ENCODE data around the gene PRPF38A.

Gene PRPF38A

GRCh38 chr1:52463891-52464290 lies 59.5 kb downstream of the PRPF38A start:
- Mint-ChIP-seq H3K27me3 (no peaks in the 10 kb centered on the region), H3K36me3 (ENCODE audit: low read depth) (peaks cover 17% of the 10 kb centered on the region), H3K27ac (no peak overlapping the region), H3K9me3 (no peaks in the 10 kb centered on the region), H3K4me1 (ENCODE audit: low read depth) (no peaks in the 10 kb centered on the region), H3K4me3 (no peak overlapping the region)

- Mint-ChIP-seq H3K4me3 (no peak overlapping the region), H3K36me3 (ENCODE audit: low read depth) (peaks cover 36% of the 10 kb centered on the region), H3K4me1 (ENCODE audit: low read depth) (no peaks in the 10 kb centered on the region), H3K27me3 (no peaks in the 10 kb centered on the region), H3K27ac (no peak overlapping the region), H3K9me3 (no peaks in the 10 kb centered on the region)
Observed at GRCh38 chr1:52469108-52469507, 64.7 kb downstream of the PRPF38A start.
